Measurements from ENCODE around the gene MYCBP2.
"Not testable (repeated sequence)": the region's sequence is repeated elsewhere in the genome, so short reads cannot be mapped to it uniquely, and the experiment has no call there.

Gene MYCBP2

GRCh38 chr13:77338329-77338728 lies 11.4 kb upstream of the MYCBP2 start:
- no peak for DNase-seq

GRCh38 chr13:77337159-77337558 lies 10.3 kb upstream of the MYCBP2 start:
- no peak for DNase-seq

GRCh38 chr13:77335543-77335942 lies 8.6 kb upstream of the MYCBP2 start:
- no peak for DNase-seq

- DNase-seq: no peak
Measured at GRCh38 chr13:77333594-77333993, 6.7 kb upstream of the MYCBP2 start.

GRCh38 chr13:77331421-77331820 lies 4.5 kb upstream of the MYCBP2 start:
- DNase-seq: no peak

GRCh38 chr13:77329911-77330584 lies 3.2 kb upstream of the MYCBP2 start:
- no peak for DNase-seq

GRCh38 chr13:77329133-77329910 lies 2.4 kb upstream of the MYCBP2 start:
- peak; percentile 90 for DNase-seq

GRCh38 chr13:77328819-77329132 lies 1.9 kb upstream of the MYCBP2 start:
- DNase-seq: no peak

DNA sequence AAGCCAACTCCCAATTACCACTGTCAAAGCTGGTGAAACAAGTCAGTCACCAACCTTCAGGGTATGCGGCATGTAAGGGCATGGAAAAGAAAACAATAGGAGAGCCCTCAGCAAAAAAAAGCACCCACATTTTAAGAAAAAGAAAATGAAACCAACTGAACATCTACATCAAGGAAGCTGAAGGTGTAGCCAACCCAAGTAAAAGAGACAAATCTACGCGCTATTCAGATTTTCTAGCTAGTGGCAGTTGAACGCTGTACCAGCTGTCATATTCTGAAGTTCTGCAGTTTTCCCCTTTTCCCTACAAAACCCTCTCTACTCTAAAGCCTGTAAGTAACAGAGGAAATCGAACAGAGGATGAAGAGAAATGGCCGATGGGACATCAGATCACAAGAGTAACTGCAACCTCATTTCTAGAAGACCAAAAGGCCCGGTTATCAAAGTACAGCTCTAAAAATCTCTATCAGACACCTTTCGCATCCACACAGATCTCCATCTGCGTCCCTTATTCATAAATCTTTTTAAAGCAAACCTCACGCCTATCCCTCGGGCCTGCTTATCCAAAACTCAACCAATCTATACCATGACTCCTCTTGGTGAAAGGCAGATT lies 1.4 kb downstream of the MYCBP2 start:
- no peak for DNase-seq

DNA sequence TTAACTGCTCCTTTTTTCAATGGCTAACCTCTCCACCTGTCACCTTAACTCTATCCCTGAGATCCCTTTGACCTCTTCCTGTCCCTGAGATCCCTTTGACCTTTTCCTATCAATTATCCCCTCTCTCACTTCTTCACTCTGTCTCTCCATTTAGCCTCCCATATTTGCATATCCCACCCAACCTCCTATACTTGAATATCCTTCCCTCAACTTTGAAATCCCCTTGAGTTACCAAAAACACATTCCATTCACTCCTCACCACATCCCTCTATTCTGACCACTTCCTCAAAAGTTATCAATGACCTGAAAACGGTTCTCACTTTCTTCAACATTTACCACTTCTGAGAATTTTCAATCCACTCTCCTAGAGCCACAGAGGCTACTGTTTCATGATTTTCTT lies 3.0 kb downstream of the MYCBP2 start:
- no peak for DNase-seq

DNA sequence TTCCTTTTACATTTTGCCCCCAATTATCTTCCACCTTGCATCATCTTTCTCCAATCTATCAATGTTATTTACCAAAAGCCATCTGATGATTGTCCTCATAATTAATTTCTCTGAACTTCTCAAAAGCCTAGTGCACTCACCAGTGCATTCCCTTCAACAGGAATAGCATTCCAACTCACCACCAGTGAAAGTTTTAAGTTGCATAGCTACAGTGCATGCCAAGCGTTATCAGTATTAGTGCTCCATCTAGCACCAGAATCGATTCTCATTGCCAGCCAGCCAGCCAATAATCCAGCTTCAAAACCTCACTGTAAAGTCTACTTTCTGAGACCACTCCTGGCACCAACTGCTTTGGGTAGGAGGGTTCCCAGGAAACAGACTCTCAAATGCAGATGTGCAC lies 7.4 kb downstream of the MYCBP2 start:
- DNase-seq: no peak

DNA sequence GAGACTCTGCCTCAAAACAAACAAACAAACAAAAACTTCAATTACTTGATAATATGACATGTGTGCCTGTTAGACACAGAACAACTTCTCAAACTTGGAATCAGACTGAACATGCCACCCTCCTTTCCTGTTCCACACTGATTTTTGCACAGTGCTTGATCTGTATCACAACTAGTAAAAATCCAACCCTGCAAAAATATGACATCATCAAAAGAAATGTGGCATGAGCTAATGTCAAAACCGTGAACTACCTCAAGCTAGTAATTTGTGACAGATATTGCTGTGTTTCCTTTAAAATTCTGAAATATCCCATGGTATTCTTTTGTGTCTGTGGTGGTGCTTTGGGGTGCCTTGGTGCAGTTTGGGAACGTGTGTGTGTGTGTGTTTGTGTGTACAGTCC lies 8.2 kb downstream of the MYCBP2 start:
- no peak for DNase-seq

DNA sequence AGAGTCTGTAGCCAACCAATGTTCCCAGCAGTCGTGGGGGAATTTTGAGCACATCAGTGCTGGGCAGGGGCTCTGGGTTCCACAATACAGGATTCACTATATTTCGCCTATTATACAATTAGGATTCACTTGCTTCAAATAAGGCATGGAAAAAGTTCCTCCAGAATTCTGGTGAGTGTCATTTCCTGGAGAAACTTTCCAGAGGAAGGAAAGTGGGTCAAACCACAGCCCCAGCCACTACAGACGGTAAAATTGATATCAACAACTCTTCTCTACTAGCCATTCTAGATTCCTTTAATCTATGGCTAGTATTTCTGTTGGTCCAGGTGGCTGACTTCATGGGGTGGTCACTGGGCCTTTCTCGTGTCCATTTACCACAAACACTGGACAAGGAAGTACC lies 10.5 kb downstream of the MYCBP2 start:
- no peak for DNase-seq

- not testable (repeated sequence) for DNase-seq
Measured at GRCh38 chr13:77315509-77315908, 11.4 kb downstream of the MYCBP2 start.

DNA sequence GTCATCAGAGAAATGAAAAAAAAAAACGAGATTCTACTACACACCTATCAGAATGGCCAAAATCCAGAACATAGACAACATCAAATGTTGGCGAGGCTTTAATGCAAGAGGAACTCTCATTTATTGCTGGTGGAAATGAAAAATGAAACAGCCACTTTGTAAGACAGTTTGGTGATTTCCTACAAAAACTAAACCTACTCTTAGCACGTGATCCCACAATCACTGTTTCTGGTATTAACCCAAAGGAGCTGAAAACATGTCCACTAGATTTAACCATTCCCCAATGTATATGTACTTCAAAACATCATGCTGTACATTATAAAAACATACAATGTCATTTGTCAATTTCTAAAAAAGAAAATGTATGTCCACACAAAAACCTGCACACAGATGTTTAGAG lies 13.0 kb downstream of the MYCBP2 start:
- no peak for DNase-seq

DNA sequence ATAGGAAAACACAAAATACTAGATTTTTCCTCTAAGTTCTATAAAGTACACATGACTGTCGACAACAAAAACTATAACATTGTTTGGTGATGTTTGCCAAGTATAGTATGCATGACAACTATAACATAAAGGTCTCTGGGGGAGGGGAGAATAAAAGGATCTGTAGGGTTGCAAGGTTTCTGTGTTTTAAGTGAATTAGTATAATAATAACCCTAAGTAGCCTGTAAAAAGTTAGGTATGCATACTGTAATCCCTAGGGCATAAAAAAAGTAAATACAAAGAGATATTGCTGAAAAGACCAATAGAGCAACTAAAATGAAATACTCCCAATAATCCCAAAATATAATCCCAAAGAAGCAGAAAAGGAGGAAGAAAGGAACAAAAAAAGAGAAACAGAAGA lies 14.6 kb downstream of the MYCBP2 start:
- DNase-seq: no peak

DNA sequence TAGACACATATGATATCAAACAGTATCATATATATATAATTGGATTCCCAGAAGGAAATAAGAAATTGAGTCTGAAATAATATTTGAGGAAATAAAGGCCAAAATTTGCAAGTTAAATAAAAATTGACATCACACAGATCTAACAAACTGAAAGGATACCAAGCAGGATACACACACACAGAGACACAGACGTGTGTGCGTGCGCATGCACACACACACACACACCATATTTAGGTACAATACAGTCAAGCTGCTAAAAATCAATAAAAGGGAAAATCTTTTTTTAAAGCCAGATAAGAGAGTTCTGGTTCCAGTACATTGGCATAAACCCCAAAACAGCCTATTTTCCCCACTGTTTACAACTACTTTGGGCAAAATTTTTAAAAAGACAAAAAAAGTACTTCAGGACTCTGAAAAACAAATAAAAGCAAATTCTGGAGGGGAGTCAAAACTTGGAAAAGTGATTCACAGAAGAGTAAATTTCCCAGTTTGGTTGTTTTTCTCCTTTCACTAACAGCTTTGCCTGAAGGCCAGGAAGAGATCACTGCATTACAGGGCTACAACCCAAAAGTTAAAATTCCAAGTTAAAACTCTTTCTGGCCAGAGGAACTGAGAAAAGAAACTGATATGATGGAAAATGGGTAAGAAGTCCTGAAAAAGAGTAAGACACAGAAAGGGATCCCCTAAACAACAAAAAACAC lies 16.2 kb downstream of the MYCBP2 start:
- DNase-seq: no peak

DNA sequence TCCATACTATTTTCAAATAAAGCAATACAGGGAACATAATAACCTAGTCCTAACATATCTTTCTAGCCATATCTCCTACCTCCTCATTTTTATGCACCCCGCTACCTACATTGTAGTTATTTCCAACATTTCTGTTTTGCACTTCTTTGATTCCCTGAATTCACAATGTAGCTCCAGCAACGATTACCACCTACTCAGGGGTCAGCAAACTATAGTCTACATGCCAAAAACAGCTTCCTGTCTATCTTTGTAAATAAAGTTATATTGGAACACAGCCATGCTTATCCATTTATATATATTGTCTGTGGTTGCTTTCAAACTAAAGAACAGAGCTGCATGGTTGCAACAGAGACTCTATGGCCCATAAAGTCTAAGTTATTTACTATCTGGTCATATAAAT lies 16.7 kb downstream of the MYCBP2 start:
- no peak for DNase-seq

DNA sequence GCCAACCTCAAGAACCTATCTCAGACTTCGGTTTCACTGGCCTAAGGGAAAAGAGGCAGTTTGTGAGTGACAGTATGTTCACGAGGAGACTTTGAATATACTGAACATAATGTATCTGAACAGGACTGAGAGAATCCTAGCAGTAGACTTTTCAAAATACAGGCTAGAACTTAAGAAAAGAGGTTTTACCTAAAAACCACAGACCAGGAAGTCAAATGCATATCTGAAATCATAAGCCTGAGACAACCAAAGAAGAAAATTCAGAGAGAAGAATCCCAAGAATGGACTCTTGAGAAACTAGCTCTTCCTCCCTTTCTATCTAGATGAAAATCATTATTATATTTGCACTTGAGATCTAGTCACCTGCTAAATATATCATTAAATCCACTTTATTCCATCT lies 17.6 kb downstream of the MYCBP2 start:
- DNase-seq: no peak

- DNase-seq: no peak
Measured at GRCh38 chr13:77306458-77306857, 20.4 kb downstream of the MYCBP2 start.

- no peak for DNase-seq
Measured at GRCh38 chr13:77305266-77305665, 21.6 kb downstream of the MYCBP2 start.

DNA sequence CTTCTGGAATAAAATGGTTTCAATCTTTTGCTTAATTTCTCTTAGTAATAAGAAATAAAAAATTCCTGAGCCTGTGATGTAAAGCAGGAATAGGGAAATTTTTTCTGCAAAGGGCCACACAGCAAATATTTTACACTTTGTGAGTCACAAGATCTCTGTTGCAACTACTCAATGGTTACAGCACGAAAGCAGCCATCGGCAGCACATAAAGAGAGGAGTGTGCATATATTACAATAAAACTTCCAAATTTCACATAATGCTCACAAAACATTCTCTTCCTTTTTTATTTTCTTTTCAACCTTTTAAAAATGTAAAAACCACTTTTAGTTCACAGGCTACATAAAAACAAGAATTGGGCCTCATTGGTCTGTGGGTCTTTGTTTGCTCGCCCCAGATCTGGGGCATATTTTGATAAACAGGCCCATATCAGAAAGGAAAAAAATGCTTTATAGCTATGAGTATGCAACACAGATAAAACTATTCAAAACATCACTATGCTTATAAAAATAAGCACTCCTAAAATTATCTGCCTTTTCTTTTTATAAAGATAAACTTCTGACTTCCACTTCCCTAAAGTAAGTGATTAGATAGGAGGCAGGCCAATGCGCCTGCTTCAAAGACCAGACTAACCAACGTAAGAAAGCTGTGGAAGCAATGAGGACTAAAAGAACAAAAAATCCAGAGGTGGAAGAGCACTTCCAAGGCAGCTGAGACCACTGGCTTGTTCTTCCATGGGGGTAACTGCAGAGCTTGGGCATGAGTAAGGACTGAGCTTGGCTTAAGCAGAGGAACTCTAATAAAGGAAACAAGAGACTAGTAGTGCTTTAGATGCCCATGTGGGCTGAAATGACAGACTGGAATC lies 26.5 kb downstream of the MYCBP2 start:
- no peak for DNase-seq

DNA sequence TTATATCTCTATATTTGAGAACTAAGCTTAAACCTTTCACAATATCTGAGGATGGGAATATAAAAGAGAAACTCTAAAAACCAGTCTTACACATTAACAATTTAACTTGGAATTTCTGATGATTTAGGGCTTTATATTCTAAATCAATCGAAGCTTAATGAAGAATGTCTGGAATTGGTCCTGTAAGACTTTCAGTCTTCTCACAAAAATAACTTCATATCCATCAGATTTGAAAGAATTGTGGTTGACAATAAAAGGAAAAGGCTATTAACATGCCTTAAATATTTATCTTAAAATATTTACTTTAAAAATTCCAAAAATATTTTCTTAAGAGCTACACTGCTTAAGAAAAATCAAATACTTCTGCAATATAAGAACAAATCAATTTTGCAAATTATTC lies 27.3 kb downstream of the MYCBP2 start:
- no peak for DNase-seq
